ENCODE results near the gene KANSL1. TPM values are rescaled to one million over a fixed set of nuclear protein-coding genes. Genes with fewer than 3 reads are reported as not detected.

Gene KANSL1
- total RNA-seq, 3 donors from 2014 or later: 59.5 to 142 (median 111) TPM

DNA sequence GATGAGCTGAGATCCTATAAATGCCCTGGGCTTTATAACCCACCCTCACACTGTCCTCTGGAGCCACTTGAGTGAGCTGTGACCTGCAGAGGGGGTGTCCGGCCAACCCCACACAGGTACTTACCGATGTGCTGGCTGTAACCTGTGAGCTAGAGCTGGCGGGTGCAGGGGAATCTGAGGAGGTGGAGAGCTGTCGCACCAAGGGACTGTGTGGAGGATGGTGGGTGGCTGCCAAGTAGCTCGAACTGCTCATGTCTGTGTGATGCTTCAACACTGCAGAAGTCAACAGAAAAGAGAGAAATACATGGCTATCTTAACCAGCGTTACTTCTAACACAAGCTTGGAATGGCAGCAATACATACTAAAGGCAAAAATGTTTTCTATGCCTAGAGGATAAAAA lies 154.8 kb downstream of the KANSL1 start:
- no peaks in the 10 kb centered on the region for H3K27me3 ChIP-seq
- peaks cover 19% of the 10 kb centered on the region for H3K36me3 ChIP-seq
- H3K4me3 ChIP-seq: no peak overlapping the region
- TF ChIP-seq CTCF (IDR thresholded peaks at IDR 0.05): no peak
- no peak for TF ChIP-seq POLR2AphosphoS5 (IDR thresholded peaks at IDR 0.05)
- no peak for TF ChIP-seq POLR2A (IDR thresholded peaks at IDR 0.05)
- H3K9me3 ChIP-seq: no peaks in the 10 kb centered on the region
- H3K4me1 ChIP-seq: no peaks in the 10 kb centered on the region
- H3K27ac ChIP-seq: no peak overlapping the region
- intact Hi-C loops (cut with DNase I; ENCODE audit: low total_unique reads): no loop called here
- DNase-seq (ENCODE audit: low spot score in 2 of 2): no peak

DNA sequence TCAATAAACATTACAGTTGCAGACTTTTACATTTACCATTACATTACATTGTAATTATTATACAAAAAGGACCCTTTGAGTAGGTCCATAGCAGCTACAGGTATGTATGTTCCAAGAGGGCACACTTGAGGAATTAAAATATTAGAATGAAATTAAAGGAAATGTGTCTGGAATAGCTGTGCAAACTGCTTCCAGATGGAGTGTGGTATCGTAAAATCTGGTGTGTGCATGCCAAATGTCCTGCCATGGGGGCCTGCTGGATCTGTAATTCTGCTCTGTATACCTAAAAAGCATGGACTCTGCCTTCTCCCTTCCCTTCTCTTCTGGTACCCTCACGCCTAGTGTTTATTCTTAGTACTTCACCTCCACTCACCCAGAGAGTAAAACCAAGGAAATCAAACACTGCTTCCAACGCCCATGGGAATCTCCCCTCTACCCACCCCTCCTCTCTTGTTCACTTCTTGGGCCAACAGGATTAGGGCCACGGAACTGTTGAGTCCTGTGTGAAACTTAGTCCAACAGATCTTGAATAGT lies 155.4 kb downstream of the KANSL1 start:
- H3K27me3 ChIP-seq: no peaks in the 10 kb centered on the region
- no peak overlapping the region for H3K4me3 ChIP-seq
- H3K4me1 ChIP-seq: no peaks in the 10 kb centered on the region
- H3K36me3 ChIP-seq: peaks cover 24% of the 10 kb centered on the region
- H3K9me3 ChIP-seq: no peaks in the 10 kb centered on the region
- TF ChIP-seq CTCF (IDR thresholded peaks at IDR 0.05): no peak
- no peak for TF ChIP-seq POLR2A (IDR thresholded peaks at IDR 0.05)
- TF ChIP-seq POLR2AphosphoS5 (IDR thresholded peaks at IDR 0.05): no peak
- DNase-seq (ENCODE audit: low spot score in 2 of 2): no peak
- no peak overlapping the region for H3K27ac ChIP-seq
- intact Hi-C loops (cut with DNase I; ENCODE audit: low total_unique reads): no loop called here

DNA sequence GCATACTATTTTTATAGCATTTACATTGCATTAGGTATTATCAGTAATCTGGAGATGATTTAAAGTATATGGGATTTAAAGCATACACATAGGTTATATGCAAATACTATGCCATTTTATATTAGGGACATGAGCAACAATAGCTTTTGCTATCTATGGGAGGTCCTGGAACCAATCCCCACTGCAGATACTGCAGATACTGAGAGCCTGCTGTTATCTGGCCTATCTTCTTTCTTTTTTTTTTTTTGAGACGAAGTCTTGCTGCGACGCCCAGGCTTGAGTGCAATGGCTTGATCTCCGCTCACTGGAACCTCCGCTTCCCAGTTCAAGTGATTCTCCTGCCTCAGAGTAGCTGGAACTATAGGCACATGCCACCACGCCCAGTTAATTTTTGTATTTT lies 156.7 kb downstream of the KANSL1 start:
- Histone ChIP-seq H3K27ac (no peak overlapping the region), H3K9me3 (no peaks in the 10 kb centered on the region), H3K27me3 (no peaks in the 10 kb centered on the region), H3K4me3 (no peak overlapping the region), H3K4me1 (no peaks in the 10 kb centered on the region), H3K36me3 (peaks cover 24% of the 10 kb centered on the region)
- TF ChIP-seq POLR2A (IDR thresholded peaks at IDR 0.05) (no peak), CTCF (IDR thresholded peaks at IDR 0.05) (no peak), POLR2AphosphoS5 (IDR thresholded peaks at IDR 0.05) (no peak)
- DNase-seq (ENCODE audit: low spot score in 2 of 2): no peak
- intact Hi-C loops (cut with DNase I; ENCODE audit: low total_unique reads): no loop called here

GRCh38 chr17:46035112-46035818 lies 158.0 kb downstream of the KANSL1 start:
- TF ChIP-seq POLR2A (IDR thresholded peaks at IDR 0.05) (no peak), POLR2AphosphoS5 (IDR thresholded peaks at IDR 0.05) (no peak), CTCF (IDR thresholded peaks at IDR 0.05) (no peak)
- Histone ChIP-seq H3K9me3 (no peaks in the 10 kb centered on the region), H3K36me3 (peaks cover 24% of the 10 kb centered on the region), H3K27me3 (no peaks in the 10 kb centered on the region), H3K4me3 (no peak overlapping the region), H3K4me1 (no peaks in the 10 kb centered on the region), H3K27ac (peak overlapping the region in 1 of 2 donors; percentile 9)
- DNase-seq (ENCODE audit: low spot score in 2 of 2): no peak
- intact Hi-C loops (cut with DNase I; ENCODE audit: low total_unique reads): no loop called here

- intact Hi-C loops (cut with DNase I; ENCODE audit: low total_unique reads): no loop called here
- Histone ChIP-seq H3K4me1 (no peaks in the 10 kb centered on the region), H3K27me3 (no peaks in the 10 kb centered on the region), H3K27ac (peak overlapping the region in 1 of 2 donors; percentile 20), H3K9me3 (no peaks in the 10 kb centered on the region), H3K4me3 (no peak overlapping the region), H3K36me3 (peaks cover 19% of the 10 kb centered on the region)
- DNase-seq (ENCODE audit: low spot score in 2 of 2): no peak
- TF ChIP-seq CTCF (IDR thresholded peaks at IDR 0.05) (no peak), POLR2A (IDR thresholded peaks at IDR 0.05) (no peak), POLR2AphosphoS5 (IDR thresholded peaks at IDR 0.05) (no peak)
Observed at GRCh38 chr17:46033392-46033791, 159.8 kb downstream of the KANSL1 start.
